GM23248 (cell line): ENCODE measurements around the gene FHL2. TPM values are rescaled to one million over a fixed set of nuclear protein-coding genes. Genes with fewer than 3 reads are reported as not detected.

Experiments used
- DNase-seq: peaks from one replicate; pipeline ENCODE4 v3.0.0-alpha.2; 2015
- H2AFZ ChIP-seq: fragments of 200-600 bp; sonication (generic); 2 replicates; pipeline ENCODE4 v1.6.1; 2016; ENCODE audit warnings: antibody characterized with exemption
- H3F3A ChIP-seq: fragments of 200-600 bp; sonication (generic); 2 replicates; pipeline ENCODE4 v1.6.1; 2016; ENCODE audit warnings: mild to moderate bottlenecking, antibody characterized with exemption, mixed run types; ENCODE audit not compliant: insufficient read depth
- H3K27ac ChIP-seq: fragments of 200-600 bp; sonication (generic); 2 replicates; pipeline ENCODE4 v1.5.1; 2016; ENCODE audit warnings: mild to moderate bottlenecking
- H3K27me3 ChIP-seq: fragments of 200-600 bp; sonication (generic); replicated peaks from 2 replicates; pipeline ENCODE4 v1.6.1; 2016; ENCODE audit warnings: mild to moderate bottlenecking; ENCODE audit not compliant: insufficient read depth
- H3K36me3 ChIP-seq: fragments of 200-600 bp; sonication (generic); 2 replicates; pipeline ENCODE4 v1.6.1; 2016; ENCODE audit warnings: low read depth, mild to moderate bottlenecking
- H3K4me1 ChIP-seq: fragments of 200-600 bp; sonication (generic); 2 replicates; pipeline ENCODE4 v1.6.1; 2016; ENCODE audit warnings: mild to moderate bottlenecking; ENCODE audit not compliant: insufficient read depth
- H3K4me2 ChIP-seq: fragments of 200-600 bp; sonication (generic); one replicate; pipeline ENCODE4 v1.6.1; 2016; ENCODE audit warnings: mild to moderate bottlenecking; ENCODE audit not compliant: unreplicated experiment
- H3K4me3 ChIP-seq: fragments of 200-600 bp; sonication (generic); 2 replicates; pipeline ENCODE4 v1.5.1; 2016; ENCODE audit warnings: mild to moderate bottlenecking
- H3K79me2 ChIP-seq: fragments of 200-600 bp; sonication (generic); 2 replicates; pipeline ENCODE4 v1.6.1; 2016; ENCODE audit warnings: mild to moderate bottlenecking; ENCODE audit not compliant: insufficient read depth
- H3K9ac ChIP-seq: fragments of 200-600 bp; sonication (generic); 2 replicates; pipeline ENCODE4 v1.6.1; 2016; ENCODE audit warnings: mild to moderate bottlenecking
- H3K9me2 ChIP-seq: fragments of 200-600 bp; sonication (generic); 2 replicates; pipeline ENCODE4 v1.6.1; 2016; ENCODE audit warnings: mixed run types, mild to moderate bottlenecking, moderate library complexity; ENCODE audit not compliant: insufficient read depth
- H3K9me3 ChIP-seq: fragments of 200-600 bp; sonication (generic); one replicate; pipeline ENCODE4 v1.6.1; 2017; ENCODE audit warnings: low read depth
- H4K20me1 ChIP-seq: fragments of 200-600 bp; sonication (generic); 2 replicates; pipeline ENCODE4 v1.6.0; 2016; ENCODE audit not compliant: insufficient read depth
- EZH2 ChIP-seq: fragments of 200-600 bp; sonication (generic); IDR thresholded peaks from 2 replicates; pipeline ENCODE4 v1.6.1; 2018; ENCODE audit warnings: antibody characterized with exemption, mild to moderate bottlenecking; ENCODE audit not compliant: insufficient read depth, poor library complexity, severe bottlenecking
- EZH2phosphoT487 ChIP-seq: fragments of 200-600 bp; sonication (generic); IDR thresholded peaks from 2 replicates; pipeline ENCODE4 v1.6.1; 2018; ENCODE audit warnings: antibody characterized with exemption, moderate library complexity, mild to moderate bottlenecking, low read depth; ENCODE audit not compliant: insufficient read depth
- WGBS, 2 experiments: methylation state at CpG; one replicate each; pipeline ENCODE4 v1.1.6; 2015 to 2017; ENCODE audit warnings: low lambda C conversion rate in 2 of 2, low coverage in 1 of 2; ENCODE audit errors: missing lambda C conversion rate in 2 of 2; 5-methylcytosine and 5-hydroxymethylcytosine counted together
- in situ Hi-C: fragments of 300-500 bp; cut with MboI; formaldehyde crosslinking; loops from 2 replicates; pipeline ENCODE4 v1.15.0; 2020
- polyA plus RNA-seq: library from polyadenylated mRNA; unstranded; fragments of >200 nt; fragmentation: Nextera tagmentation; extraction: Ambion mirVana; gene quantifications from 2 replicates; pipeline ENCODE4 v1.2.1, GENCODE V29; 2016
- total RNA-seq: library from RNA; depleted of rRNA; stranded (reverse); fragments of >200 nt; shearing (Covaris generic); gene quantifications from 2 replicates; pipeline ENCODE4 v1.2.3, GENCODE V29; 2014

The FHL2 gene
- total and polyA plus RNA-seq, 2 experiments from 2014 or later, result 404 to 598 TPM

DNA sequence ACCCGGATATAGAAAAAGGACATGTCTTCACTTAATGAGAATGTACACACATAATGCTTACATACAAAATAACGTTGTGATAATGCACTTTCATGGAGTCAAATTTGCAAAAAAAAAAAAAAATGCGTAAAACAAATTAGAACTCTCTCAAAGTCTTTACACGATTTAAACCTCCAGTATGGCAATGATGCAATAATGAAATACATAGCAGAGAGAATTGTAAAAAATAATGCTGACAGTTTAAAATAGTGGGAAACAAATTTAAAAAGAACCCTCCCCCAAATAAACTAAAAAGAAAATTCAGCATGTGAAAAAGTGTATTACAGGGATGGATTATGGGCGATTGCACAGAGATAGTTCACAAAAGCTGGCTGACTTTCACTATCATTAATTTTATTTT, 46.6 kb upstream of the FHL2 start:
- Histone ChIP-seq H3K9ac (no peak overlapping the region), H2AFZ (no peak overlapping the region), H3K4me1 (no peaks in the 10 kb centered on the region), H3K27me3 (no peaks in the 10 kb centered on the region), H3K9me3 (no peaks in the 10 kb centered on the region), H3K4me3 (no peak overlapping the region), H3F3A (no peaks in the 10 kb centered on the region), H4K20me1 (no peaks in the 10 kb centered on the region), H3K9me2 (no peaks in the 10 kb centered on the region), H3K27ac (no peak overlapping the region), H3K36me3 (no peaks in the 10 kb centered on the region), H3K79me2 (no peaks in the 10 kb centered on the region), H3K4me2 (no peak overlapping the region)
- in situ Hi-C loops, result no loop called here
- no peak for DNase-seq
- TF ChIP-seq EZH2, result no peak
- no peak for TF ChIP-seq EZH2phosphoT487
- WGBS, 2 experiments, result 55 to 57% methylated on average over 5 of the region's 5 CpGs

- Histone ChIP-seq H3K27me3 (no peaks in the 10 kb centered on the region), H3K79me2 (no peaks in the 10 kb centered on the region), H3K9me3 (no peaks in the 10 kb centered on the region), H3K9me2 (no peaks in the 10 kb centered on the region), H3K9ac (no peak overlapping the region), H3K4me3 (no peak overlapping the region), H3F3A (no peaks in the 10 kb centered on the region), H4K20me1 (no peaks in the 10 kb centered on the region), H3K4me1 (no peaks in the 10 kb centered on the region), H3K4me2 (no peak overlapping the region), H3K27ac (no peak overlapping the region), H3K36me3 (no peaks in the 10 kb centered on the region), H2AFZ (no peak overlapping the region)
- TF ChIP-seq EZH2phosphoT487 (no peak), EZH2 (no peak)
- in situ Hi-C loops, result no loop called here
- 69 to 75% methylated on average over 10 of the region's 10 CpGs for WGBS, 2 experiments
- DNase-seq, result no peak
Measured at GRCh38 chr2:105443617-105444598, 45.1 kb upstream of the FHL2 start.

DNA sequence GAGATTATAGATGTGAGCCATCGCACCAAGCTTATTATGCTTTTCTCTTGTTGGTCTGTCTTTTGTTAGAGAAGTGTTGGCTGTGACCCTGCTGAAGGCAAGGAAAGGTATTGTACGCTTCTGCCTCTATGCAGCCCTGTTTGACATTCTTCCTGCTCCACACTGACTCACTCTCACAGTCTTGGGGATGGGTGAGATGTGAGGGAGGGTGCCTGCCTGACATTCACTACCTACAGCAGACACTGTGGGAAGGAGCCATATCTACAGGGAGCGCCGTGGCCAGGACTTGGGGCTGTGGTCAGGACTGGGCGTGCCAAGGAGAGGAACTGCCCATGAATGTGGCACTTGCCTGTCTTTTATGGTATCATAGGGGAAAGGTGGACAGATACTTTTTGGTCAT, 43.9 kb upstream of the FHL2 start:
- H3F3A ChIP-seq, result 0 out of 2 replicates have a peak, but pooled peaks cover 4% of the 10 kb centered on the region
- no peak overlapping the region for H3K9ac ChIP-seq
- no peaks in the 10 kb centered on the region for H3K9me2 ChIP-seq
- no peaks in the 10 kb centered on the region for H3K79me2 ChIP-seq
- no peak for TF ChIP-seq EZH2
- no peak for TF ChIP-seq EZH2phosphoT487
- H2AFZ ChIP-seq, result no peak overlapping the region
- no peaks in the 10 kb centered on the region for H3K36me3 ChIP-seq
- no peak for DNase-seq
- no peak overlapping the region for H3K4me2 ChIP-seq
- no peaks in the 10 kb centered on the region for H4K20me1 ChIP-seq
- no peak overlapping the region for H3K4me3 ChIP-seq
- no peak overlapping the region for H3K27ac ChIP-seq
- WGBS, 2 experiments, result 91 to 94% methylated on average over 5 of the region's 5 CpGs
- peaks cover 8% of the 10 kb centered on the region; the same call in 1 of the 2 replicates for H3K4me1 ChIP-seq
- no peaks in the 10 kb centered on the region for H3K27me3 ChIP-seq
- H3K9me3 ChIP-seq, result no peaks in the 10 kb centered on the region
- in situ Hi-C loops, result no loop called here

DNA sequence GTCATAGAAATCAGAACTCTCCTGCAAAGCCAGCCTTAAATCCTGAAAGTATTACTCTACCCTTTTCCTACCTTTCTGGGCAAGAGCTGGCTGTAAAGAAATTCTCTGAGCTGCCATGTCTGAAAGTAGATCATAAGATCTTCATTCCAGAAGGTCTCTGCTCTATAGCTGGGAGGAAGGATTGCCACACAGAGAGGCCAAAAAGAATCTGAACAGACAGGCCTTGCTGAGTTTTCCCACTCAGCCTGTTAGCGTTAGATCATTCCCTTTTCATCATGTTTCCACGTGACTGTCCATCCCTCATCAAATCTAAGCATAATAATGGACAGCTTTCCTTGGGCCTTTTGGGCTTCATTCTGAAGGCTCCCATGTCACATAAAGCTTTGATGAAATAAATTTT, 43.2 kb upstream of the FHL2 start:
- Histone ChIP-seq H3F3A (0 out of 2 replicates have a peak, but pooled peaks cover 8% of the 10 kb centered on the region), H2AFZ (no peak overlapping the region), H4K20me1 (no peaks in the 10 kb centered on the region), H3K4me3 (no peak overlapping the region), H3K36me3 (no peaks in the 10 kb centered on the region), H3K27me3 (no peaks in the 10 kb centered on the region), H3K79me2 (no peaks in the 10 kb centered on the region), H3K9ac (no peak overlapping the region), H3K9me3 (no peaks in the 10 kb centered on the region), H3K27ac (no peak overlapping the region), H3K4me1 (peaks cover 8% of the 10 kb centered on the region; the same call in 1 of the 2 replicates), H3K9me2 (no peaks in the 10 kb centered on the region), H3K4me2 (no peak overlapping the region)
- no peak for DNase-seq
- TF ChIP-seq EZH2 (no peak), EZH2phosphoT487 (no peak)
- WGBS, 2 experiments, result 82 to 86% methylated on average over 2 of the region's 2 CpGs
- in situ Hi-C loops, result no loop called here
